H1 (cell line): ENCODE data around the gene CFAP74. TPM values are rescaled to one million over a fixed set of nuclear protein-coding genes. Genes with fewer than 3 reads are reported as not detected.

Experiments
- CTCF ChIA-PET: fragments of 300-600 bp; sonication (Branson Sonifier 250); formaldehyde crosslinking; loops from one replicate; lab custom pipeline; 2021; ENCODE audit not compliant: partially characterized antibody; lab: Charles Lee
- POLR2A ChIA-PET: fragments of 300-600 bp; sonication (Branson Sonifier 250); formaldehyde crosslinking; loops from one replicate; lab custom pipeline; 2021; ENCODE audit warnings: inconsistent platforms; ENCODE audit not compliant: partially characterized antibody; lab: Charles Lee
- DNase-seq, 2 experiments: peaks; one replicate each; pipeline versions ENCODE4 v3.0.0 to v3.0.0-alpha.2; 2010 to 2022; ENCODE audit warnings: low spot score in 2 of 2, low read depth in 1 of 2, mixed read lengths in 1 of 2
- FAIRE-seq: peaks from 2 replicates; lab custom pipeline; 2011; peaks lifted over from hg19 to GRCh38; lab: Jason Lieb, UNC
- H2AFZ ChIP-seq: 2 replicates; pipeline ENCODE4 v1.8.1; 2012; ENCODE audit warnings: low read length, inconsistent platforms
- H2AK5ac ChIP-seq: 2 replicates; pipeline ENCODE4 v1.6.1; 2013; ENCODE audit warnings: low read depth, low read length
- H2BK120ac ChIP-seq: replicated peaks from 2 replicates; pipeline ENCODE3; 2013; ENCODE audit warnings: low read depth, low read length, inconsistent platforms
- H2BK12ac ChIP-seq: 2 replicates; pipeline ENCODE4 v1.6.1; 2013; ENCODE audit warnings: low read depth, low read length
- H2BK15ac ChIP-seq: 2 replicates; pipeline ENCODE4 v1.6.1; 2013; ENCODE audit warnings: low read length
- H2BK20ac ChIP-seq: 2 replicates; pipeline ENCODE4 v1.6.1; 2013; ENCODE audit warnings: low read length
- H2BK5ac ChIP-seq: 2 replicates; pipeline ENCODE4 v1.6.1; 2013; ENCODE audit warnings: low read depth, low read length
- H3K14ac ChIP-seq: 2 replicates; pipeline ENCODE4 v1.6.1; 2013; ENCODE audit warnings: inconsistent platforms; ENCODE audit not compliant: insufficient read length
- H3K18ac ChIP-seq: 2 replicates; pipeline ENCODE4 v1.6.1; 2013; ENCODE audit warnings: low read length; ENCODE audit errors: extremely low read depth
- H3K23ac ChIP-seq: 2 replicates; pipeline ENCODE4 v1.6.1; 2013; ENCODE audit warnings: inconsistent platforms; ENCODE audit not compliant: insufficient read length
- H3K23me2 ChIP-seq: 2 replicates; pipeline ENCODE4 v1.6.1; 2013; ENCODE audit warnings: low read depth, low read length
- H3K27ac ChIP-seq: 2 replicates; pipeline ENCODE4 v1.6.1; 2011; ENCODE audit warnings: low read depth, low read length, inconsistent platforms
- H3K27me3 ChIP-seq, 4 experiments: replicated peaks in 1 of 4; 1 replicate in 1 of 4; 2 replicates in 3 of 4; pipeline versions ENCODE4 v1.6.1 to v1.8.1; 2011 to 2013; ENCODE audit warnings: low read length in 3 of 4, mild to moderate bottlenecking in 3 of 4, inconsistent platforms in 2 of 4, mixed read lengths in 2 of 4, moderate library complexity in 1 of 4; ENCODE audit not compliant: control insufficient read depth in 3 of 4, insufficient read depth in 3 of 4; ENCODE audit errors: extremely low read depth in 1 of 4
- H3K36me3 ChIP-seq, 4 experiments: 2 replicates each; pipeline versions ENCODE4 v1.6.1 to v1.8.1; 2011 to 2013; ENCODE audit warnings: mild to moderate bottlenecking in 4 of 4, low read length in 3 of 4, moderate library complexity in 2 of 4, control low read depth in 1 of 4, inconsistent platforms in 1 of 4; ENCODE audit not compliant: insufficient read depth in 4 of 4, control insufficient read depth in 2 of 4
- H3K4ac ChIP-seq: replicated peaks from 2 replicates; pipeline ENCODE3; 2013; ENCODE audit warnings: low read length, low read depth, mixed read lengths, inconsistent platforms; ENCODE audit not compliant: insufficient read length
- H3K4me1 ChIP-seq, 4 experiments: replicated peaks in 1 of 4; 1 replicate in 1 of 4; 2 replicates in 3 of 4; pipeline versions ENCODE4 v1.6.1 to v1.8.1; 2011 to 2013; ENCODE audit warnings: low read length in 3 of 4, inconsistent platforms in 2 of 4, mixed read lengths in 1 of 4; ENCODE audit not compliant: insufficient read depth in 4 of 4, control insufficient read depth in 3 of 4
- H3K4me2 ChIP-seq, 2 experiments: 2 replicates each; pipeline versions ENCODE4 v1.6.1 to v1.8.1; 2011 to 2013; ENCODE audit warnings: low read depth in 2 of 2, low read length in 2 of 2, control low read depth in 1 of 2, inconsistent platforms in 1 of 2, mild to moderate bottlenecking in 1 of 2; ENCODE audit not compliant: insufficient read depth in 1 of 2
- H3K4me3 ChIP-seq, 4 experiments: fragments of 200-600, 300-600 bp in 1 of 4; sonication (generic), shearing (Covaris generic), sonication (Bioruptor Twin) in 1 of 4; 2 replicates each; pipeline versions ENCODE4 v1.5.1 to v1.8.1; 2011 to 2016; ENCODE audit warnings: low read length in 4 of 4, low read depth in 3 of 4, control low read depth in 2 of 4, inconsistent platforms in 2 of 4, mild to moderate bottlenecking in 2 of 4, mixed read lengths in 1 of 4, moderate library complexity in 1 of 4; ENCODE audit not compliant: insufficient read depth in 2 of 4; ENCODE audit errors: extremely low read depth in 1 of 4
- H3K56ac ChIP-seq: replicated peaks from 2 replicates; pipeline ENCODE3; 2013; ENCODE audit warnings: low read depth, mild to moderate bottlenecking, mixed read lengths, low read length, inconsistent platforms; ENCODE audit not compliant: insufficient read length
- H3K79me1 ChIP-seq: 2 replicates; pipeline ENCODE4 v1.6.1; 2013; ENCODE audit warnings: low read depth, low read length, control low read depth
- H3K79me2 ChIP-seq, 2 experiments: 2 replicates each; pipeline versions ENCODE4 v1.6.1 to v1.8.1; 2012 to 2013; ENCODE audit warnings: low read length in 2 of 2, mild to moderate bottlenecking in 2 of 2, inconsistent platforms in 1 of 2; ENCODE audit not compliant: insufficient read depth in 2 of 2, control insufficient read depth in 1 of 2
- H3K9ac ChIP-seq, 4 experiments: replicated peaks in 1 of 4; 1 replicate in 1 of 4; 2 replicates in 3 of 4; pipeline versions ENCODE4 v1.6.1 to v1.8.1; 2011 to 2013; ENCODE audit warnings: low read depth in 3 of 4, low read length in 3 of 4, control low read depth in 2 of 4, mild to moderate bottlenecking in 2 of 4, moderate library complexity in 2 of 4, inconsistent platforms in 1 of 4; ENCODE audit errors: extremely low read depth in 1 of 4
- H3K9me3 ChIP-seq, 2 experiments: 2 replicates each; pipeline versions ENCODE4 v1.6.1 to v1.8.1; 2012 to 2013; ENCODE audit warnings: mild to moderate bottlenecking in 2 of 2, moderate library complexity in 2 of 2, control low read depth in 1 of 2, inconsistent platforms in 1 of 2, low read depth in 1 of 2, low read length in 1 of 2, mixed read lengths in 1 of 2; ENCODE audit not compliant: insufficient read depth in 2 of 2
- H4K20me1 ChIP-seq, 2 experiments: replicated peaks in 1 of 2; 2 replicates each; pipeline versions ENCODE3 to v1.8.1; 2011 to 2013; ENCODE audit warnings: inconsistent platforms in 2 of 2, low read length in 2 of 2, mild to moderate bottlenecking in 1 of 2; ENCODE audit not compliant: insufficient read depth in 2 of 2, control insufficient read depth in 1 of 2
- H4K5ac ChIP-seq: 2 replicates; pipeline ENCODE4 v1.6.1; 2013; ENCODE audit warnings: low read length, low read depth, mixed read lengths, inconsistent platforms; ENCODE audit not compliant: insufficient read length
- H4K8ac ChIP-seq: 2 replicates; pipeline ENCODE4 v1.8.0; 2013; ENCODE audit warnings: mild to moderate bottlenecking, moderate library complexity, low read length, inconsistent platforms; ENCODE audit not compliant: insufficient read depth; ENCODE audit errors: extremely low read depth
- H4K91ac ChIP-seq: replicated peaks from 2 replicates; pipeline ENCODE3; 2013; ENCODE audit warnings: low read length, mixed read lengths, inconsistent platforms; ENCODE audit not compliant: insufficient read length
- CREB1 ChIP-seq: IDR thresholded peaks from 2 replicates; pipeline ENCODE4 v1.6.1; 2012; ENCODE audit warnings: inconsistent platforms
- GABPA ChIP-seq: IDR thresholded peaks from 2 replicates; pipeline ENCODE4 v1.6.1; 2011; ENCODE audit warnings: mild to moderate bottlenecking, low read length, moderate library complexity, borderline replicate concordance; ENCODE audit not compliant: insufficient read depth
- MAFK ChIP-seq: IDR thresholded peaks from 2 replicates; pipeline ENCODE4 v1.6.1; 2012; ENCODE audit warnings: low read depth, mild to moderate bottlenecking, improper control_type of control experiment, low read length
- RFX5 ChIP-seq: IDR thresholded peaks from 2 replicates; pipeline ENCODE4 v1.6.1; 2011; ENCODE audit warnings: low read depth, low read length, improper control_type of control experiment, borderline replicate concordance
- SAP30 ChIP-seq: fragments of 300-600 bp; sonication (generic); IDR thresholded peaks from 2 replicates; pipeline ENCODE4 v1.7.1; 2012; ENCODE audit warnings: low read length, moderate library complexity, mild to moderate bottlenecking, inconsistent platforms; ENCODE audit not compliant: insufficient read depth, insufficient replicate concordance
- WGBS, 2 experiments: shearing (Covaris generic) in 1 of 2; methylation state at CpG; one replicate each; pipeline versions ENCODE4 v1.1.6 to v1.1.7; 2013 to 2015; ENCODE audit warnings: low lambda C conversion rate in 2 of 2, mixed read lengths in 2 of 2, inconsistent platforms in 1 of 2, low coverage in 1 of 2, missing lambda C conversion rate in 1 of 2; ENCODE audit not compliant: insufficient replicate concordance in 2 of 2, insufficient coverage in 1 of 2, insufficient read length in 1 of 2; ENCODE audit errors: extremely low coverage in 1 of 2, missing lambda C conversion rate in 1 of 2; 5-methylcytosine and 5-hydroxymethylcytosine counted together
- polyA plus RNA-seq, 7 experiments: library from polyadenylated mRNA; depleted of rRNA in 3 of 7; stranded (reverse) in 5 of 7; unstranded in 2 of 7; fragments of >200 nt in 5 of 7; fragments of 200-250 nt in 2 of 7; gene quantifications; 1 replicate in 5 of 7; 2 replicates in 1 of 7; 4 replicates in 1 of 7; pipeline versions ENCODE4 v1.2.1 to v1.2.3, GENCODE V29; 2011 to 2013; ENCODE audit warnings: missing spikeins in 2 of 7, mixed read lengths in 2 of 7
- total RNA-seq: library from RNA; stranded (reverse); fragmentation: NEBNext Ultra II Directional; extraction: Animal tissue kit (Norgen Biotek cat#: 25700); gene quantifications from 2 replicates; pipeline ENCODE4 v1.2.1, GENCODE V29; 2021
- TF ChIP-seq, protein P1 (sequence below), 3 experiments: IDR thresholded peaks; 1 replicate in 2 of 3; 2 replicates in 1 of 3; pipeline versions ENCODE4 v1.5.1 to v1.6.1; 2011; ENCODE audit warnings: low read length in 3 of 3, mild to moderate bottlenecking in 3 of 3, inconsistent platforms in 2 of 3, low read depth in 1 of 3, moderate library complexity in 1 of 3; ENCODE audit not compliant: insufficient read depth in 1 of 3; ENCODE audit errors: control extremely low read depth in 1 of 3

CFAP74 gene
- total and polyA plus RNA-seq, 2 of the 8 experiments (the other 6 are each of a cell fraction or from before 2014, with no cell fraction given), result 0.09 to 0.20 TPM

DNA sequence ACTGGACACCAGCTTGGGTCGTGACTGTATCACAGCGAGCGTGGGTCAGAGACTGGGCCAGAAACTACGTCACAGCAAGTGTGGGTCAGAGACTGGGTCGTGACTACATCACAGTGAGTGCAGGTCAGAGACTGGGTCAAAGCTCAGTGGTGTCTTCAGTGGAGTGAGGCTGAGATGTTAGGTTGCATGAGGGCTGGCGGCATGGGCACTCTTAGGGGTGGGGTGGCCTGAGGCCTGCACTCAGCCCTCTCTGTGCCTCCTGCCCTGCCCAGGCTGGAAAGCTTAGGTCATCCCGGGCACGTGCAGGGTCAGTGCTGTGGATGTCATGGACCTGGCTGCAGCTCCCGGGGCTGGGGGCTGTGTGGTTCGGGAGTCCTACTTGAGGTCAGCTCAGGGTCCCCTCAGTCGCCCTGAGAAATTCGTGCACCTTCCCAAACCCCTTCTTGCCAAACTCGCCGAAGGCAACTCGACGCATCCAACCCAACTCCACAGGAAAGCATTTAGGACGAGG is 19.0 kb downstream of the CFAP74 start:
- TF ChIP-seq SAP30 (no peak), MAFK (no peak), GABPA (no peak), RFX5 (no peak), CREB1 (no peak)
- TF ChIP-seq, protein P1, sequence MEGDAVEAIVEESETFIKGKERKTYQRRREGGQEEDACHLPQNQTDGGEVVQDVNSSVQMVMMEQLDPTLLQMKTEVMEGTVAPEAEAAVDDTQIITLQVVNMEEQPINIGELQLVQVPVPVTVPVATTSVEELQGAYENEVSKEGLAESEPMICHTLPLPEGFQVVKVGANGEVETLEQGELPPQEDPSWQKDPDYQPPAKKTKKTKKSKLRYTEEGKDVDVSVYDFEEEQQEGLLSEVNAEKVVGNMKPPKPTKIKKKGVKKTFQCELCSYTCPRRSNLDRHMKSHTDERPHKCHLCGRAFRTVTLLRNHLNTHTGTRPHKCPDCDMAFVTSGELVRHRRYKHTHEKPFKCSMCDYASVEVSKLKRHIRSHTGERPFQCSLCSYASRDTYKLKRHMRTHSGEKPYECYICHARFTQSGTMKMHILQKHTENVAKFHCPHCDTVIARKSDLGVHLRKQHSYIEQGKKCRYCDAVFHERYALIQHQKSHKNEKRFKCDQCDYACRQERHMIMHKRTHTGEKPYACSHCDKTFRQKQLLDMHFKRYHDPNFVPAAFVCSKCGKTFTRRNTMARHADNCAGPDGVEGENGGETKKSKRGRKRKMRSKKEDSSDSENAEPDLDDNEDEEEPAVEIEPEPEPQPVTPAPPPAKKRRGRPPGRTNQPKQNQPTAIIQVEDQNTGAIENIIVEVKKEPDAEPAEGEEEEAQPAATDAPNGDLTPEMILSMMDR (IDR thresholded peaks at IDR 0.05; ENCODE audit: control extremely low read depth in 1 of 3, insufficient read depth in 1 of 3, low read depth in 1 of 3, low read length in 3 of 3), result no peak
- 91% methylated on average over 16 of the region's 17 CpGs; no CpG with 5 or more reads in 1 of the 2 experiments for WGBS, 2 experiments
- H3K23ac ChIP-seq, result no peak overlapping the region
- peak overlapping the region; percentile 65 for H4K91ac ChIP-seq
- H2AK5ac ChIP-seq, result 0 out of 2 replicates have a peak overlapping the region, but pooled peaks have one; percentile 24
- no peak overlapping the region for H4K8ac ChIP-seq
- no peak overlapping the region for H2BK20ac ChIP-seq
- no peak overlapping the region for H4K5ac ChIP-seq
- no peaks in the 10 kb centered on the region for H3K36me3 ChIP-seq
- H3K79me1 ChIP-seq, result no peaks in the 10 kb centered on the region
- 0 out of 2 replicates have a peak overlapping the region, but pooled peaks have one; percentile 10 for H2AFZ ChIP-seq
- CTCF ChIA-PET, result interaction anchor here (0.8 to 4.6 kb wide), 7 partner anchors 11 to 60 kb away, joined by 3 to 21 read pairs (median 4); no protein-coding TSS in a partner anchor
- H3K4me2 ChIP-seq, result no peak overlapping the region
- H3K27ac ChIP-seq, result no peak overlapping the region
- H3K4ac ChIP-seq, result no peak overlapping the region
- H2BK15ac ChIP-seq, result no peak overlapping the region
- H2BK5ac ChIP-seq, result peak overlapping the region; percentile 60; the same call in 1 of the 2 replicates
- DNase-seq, result no peak
- no peaks in the 10 kb centered on the region for H3K23me2 ChIP-seq
- H4K20me1 ChIP-seq, result no peaks in the 10 kb centered on the region
- no peak overlapping the region for H3K18ac ChIP-seq
- H3K4me3 ChIP-seq, result no peak overlapping the region
- H3K4me1 ChIP-seq, result peaks cover 0 to 3% (median 0%) of the 10 kb centered on the region in 4 experiments; a peak in 2 of 7 replicates
- no peak overlapping the region for H2BK12ac ChIP-seq
- H2BK120ac ChIP-seq, result no peak overlapping the region
- no peaks in the 10 kb centered on the region for H3K27me3 ChIP-seq
- H3K14ac ChIP-seq, result no peak overlapping the region
- H3K9ac ChIP-seq, result no peak overlapping the region
- POLR2A ChIA-PET, result interaction anchor here (1.2 kb wide), 1 partner anchor 12 kb away, joined by 3 read pairs; no protein-coding TSS in a partner anchor
- H3K9me3 ChIP-seq, result peaks cover under 1% of the 10 kb centered on the region in 2 experiments; a peak in 2 of 4 replicates
- no peak overlapping the region for H3K56ac ChIP-seq
- H3K79me2 ChIP-seq, result no peaks in the 10 kb centered on the region
- FAIRE-seq, result no peak
